Thyroid gland (tissue), 4 donors: Measurements from ENCODE around the gene KCNE1.
"Not testable (repeated sequence)": the region's sequence is repeated elsewhere in the genome, so short reads cannot be mapped to it uniquely, and the experiment has no call there.

ENCODE experiments used
- POLR2A ChIP-seq, 2 donors: fragments of 450-650 bp; IDR thresholded peaks; one replicate each; pipeline ENCODE4 v1.6.1; 2017; ENCODE audit warnings: antibody characterized with exemption in 2 of 2, mild to moderate bottlenecking in 2 of 2, moderate library complexity in 1 of 2
- TF ChIP-seq, protein P1 (sequence below), 6 experiments: fragments of 200-600 bp in 3 of 6; fragments of 450-650 bp in 3 of 6; sonication (generic) in 3 of 6; IDR thresholded peaks; one replicate each; pipeline ENCODE4 v1.5.1; 2016 to 2019; ENCODE audit warnings: antibody characterized with exemption in 6 of 6, mild to moderate bottlenecking in 2 of 6, inconsistent platforms in 1 of 6, moderate library complexity in 1 of 6

DNA sequence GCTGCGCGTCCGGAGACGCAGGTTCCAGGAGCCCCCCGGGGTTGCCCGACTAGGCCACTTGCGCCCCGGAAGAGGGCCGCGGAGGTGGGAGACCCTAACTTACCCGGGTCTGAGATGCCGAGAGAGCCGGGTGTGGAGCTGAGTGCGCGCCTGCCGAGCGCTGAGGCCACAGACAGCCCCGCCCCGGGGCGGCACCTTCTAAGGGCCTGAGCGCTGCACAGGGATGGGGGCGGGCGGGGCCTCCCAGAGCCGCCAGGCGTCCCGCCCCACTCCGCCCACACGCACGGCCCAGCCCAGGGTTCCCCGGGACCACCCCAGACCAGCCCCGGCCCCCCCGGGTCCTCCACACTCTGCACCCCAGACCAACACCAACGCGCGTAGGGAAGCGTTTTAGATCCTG lies 52.6 kb downstream of the KCNE1 start:
- TF ChIP-seq, protein P1, sequence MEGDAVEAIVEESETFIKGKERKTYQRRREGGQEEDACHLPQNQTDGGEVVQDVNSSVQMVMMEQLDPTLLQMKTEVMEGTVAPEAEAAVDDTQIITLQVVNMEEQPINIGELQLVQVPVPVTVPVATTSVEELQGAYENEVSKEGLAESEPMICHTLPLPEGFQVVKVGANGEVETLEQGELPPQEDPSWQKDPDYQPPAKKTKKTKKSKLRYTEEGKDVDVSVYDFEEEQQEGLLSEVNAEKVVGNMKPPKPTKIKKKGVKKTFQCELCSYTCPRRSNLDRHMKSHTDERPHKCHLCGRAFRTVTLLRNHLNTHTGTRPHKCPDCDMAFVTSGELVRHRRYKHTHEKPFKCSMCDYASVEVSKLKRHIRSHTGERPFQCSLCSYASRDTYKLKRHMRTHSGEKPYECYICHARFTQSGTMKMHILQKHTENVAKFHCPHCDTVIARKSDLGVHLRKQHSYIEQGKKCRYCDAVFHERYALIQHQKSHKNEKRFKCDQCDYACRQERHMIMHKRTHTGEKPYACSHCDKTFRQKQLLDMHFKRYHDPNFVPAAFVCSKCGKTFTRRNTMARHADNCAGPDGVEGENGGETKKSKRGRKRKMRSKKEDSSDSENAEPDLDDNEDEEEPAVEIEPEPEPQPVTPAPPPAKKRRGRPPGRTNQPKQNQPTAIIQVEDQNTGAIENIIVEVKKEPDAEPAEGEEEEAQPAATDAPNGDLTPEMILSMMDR (IDR thresholded peaks at IDR 0.05): not testable (repeated sequence)
- not testable (repeated sequence) for TF ChIP-seq POLR2A (IDR thresholded peaks at IDR 0.05)
